Measurements from ENCODE around the gene APOM.

DNA sequence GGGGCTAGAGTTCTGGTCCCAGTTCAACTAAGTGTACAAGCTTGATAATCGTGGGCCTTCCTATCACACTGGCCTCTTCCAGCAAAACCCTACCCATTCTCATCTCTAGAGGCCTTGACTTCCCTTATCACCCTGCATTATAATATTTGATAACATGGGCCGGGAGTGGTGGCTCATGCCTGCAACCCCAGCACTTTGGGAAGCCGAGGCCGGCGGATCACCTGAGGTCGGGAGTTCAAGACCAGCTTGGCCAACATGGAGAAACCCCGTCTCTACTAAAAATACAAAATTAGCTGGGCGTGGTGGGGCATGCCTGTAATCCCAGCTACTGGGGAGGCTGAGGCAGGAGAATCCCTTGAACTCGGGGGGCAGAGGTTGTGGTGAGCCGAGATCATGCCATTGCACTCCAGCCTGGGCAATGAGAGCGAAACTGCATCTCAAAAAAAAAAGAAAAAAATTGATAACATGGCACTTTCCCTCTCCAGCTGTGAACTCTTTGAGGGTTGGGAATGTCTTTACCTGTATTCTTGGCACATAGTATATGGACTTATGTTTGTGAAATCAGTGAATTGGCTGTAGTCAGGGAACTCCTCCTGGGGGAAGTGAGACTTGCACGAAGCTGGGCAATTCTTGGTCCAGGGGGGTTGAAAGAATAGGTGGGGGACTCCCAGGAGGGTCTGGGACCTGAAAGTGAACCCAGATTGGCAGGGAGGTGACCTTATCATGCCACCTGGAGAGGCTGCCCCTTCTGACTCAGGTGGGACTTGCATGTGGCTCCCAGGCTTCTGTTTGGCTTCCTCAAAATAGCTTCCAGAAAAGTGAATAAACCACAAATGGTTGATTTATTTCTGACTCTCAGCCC, 5.8 kb downstream of the APOM start:
- TF ChIP-seq, protein P1, sequence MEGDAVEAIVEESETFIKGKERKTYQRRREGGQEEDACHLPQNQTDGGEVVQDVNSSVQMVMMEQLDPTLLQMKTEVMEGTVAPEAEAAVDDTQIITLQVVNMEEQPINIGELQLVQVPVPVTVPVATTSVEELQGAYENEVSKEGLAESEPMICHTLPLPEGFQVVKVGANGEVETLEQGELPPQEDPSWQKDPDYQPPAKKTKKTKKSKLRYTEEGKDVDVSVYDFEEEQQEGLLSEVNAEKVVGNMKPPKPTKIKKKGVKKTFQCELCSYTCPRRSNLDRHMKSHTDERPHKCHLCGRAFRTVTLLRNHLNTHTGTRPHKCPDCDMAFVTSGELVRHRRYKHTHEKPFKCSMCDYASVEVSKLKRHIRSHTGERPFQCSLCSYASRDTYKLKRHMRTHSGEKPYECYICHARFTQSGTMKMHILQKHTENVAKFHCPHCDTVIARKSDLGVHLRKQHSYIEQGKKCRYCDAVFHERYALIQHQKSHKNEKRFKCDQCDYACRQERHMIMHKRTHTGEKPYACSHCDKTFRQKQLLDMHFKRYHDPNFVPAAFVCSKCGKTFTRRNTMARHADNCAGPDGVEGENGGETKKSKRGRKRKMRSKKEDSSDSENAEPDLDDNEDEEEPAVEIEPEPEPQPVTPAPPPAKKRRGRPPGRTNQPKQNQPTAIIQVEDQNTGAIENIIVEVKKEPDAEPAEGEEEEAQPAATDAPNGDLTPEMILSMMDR (IDR thresholded peaks at IDR 0.05) = no peak
- TF ChIP-seq POLR2A (IDR thresholded peaks at IDR 0.05) = no peak
